Right ventricle myocardium inferior (tissue), 1 donor: ENCODE data around the gene LCNL1. TPM values are rescaled to one million over a fixed set of nuclear protein-coding genes. Genes with fewer than 3 reads are reported as not detected.
A peak's percentile ranks its signal among the peaks of the same experiment; 100 is the strongest.
"Not testable (repeated sequence)": the region's sequence is repeated elsewhere in the genome, so short reads cannot be mapped to it uniquely, and the experiment has no call there.

ENCODE experiments used
- ATAC-seq: fragments of 200-7000 bp; cut with Tn5 transposase; one replicate; pipeline ENCODE4 v1.9.1; 2020; ENCODE audit warnings: mild to moderate bottlenecking, moderate library complexity
- DNase-seq: peaks from one replicate; pipeline ENCODE4 v3.0.0; 2021; ENCODE audit errors: missing footprints
- intact Hi-C: fragments of 100-400 bp; cut with DNase I; formaldehyde crosslinking; loops from one replicate; pipeline ENCODE4 v1.11.0; 2022
- total RNA-seq: library from RNA; stranded (reverse); fragmentation: NEBNext Ultra II Directional; extraction: Animal tissue kit (Norgen Biotek cat#: 25700); gene quantifications from one replicate; pipeline ENCODE4 v1.2.1, GENCODE V29; 2021
- donor health status: DM: no; HTN: yes; CAD: no; lungs with severe emphysema.

Gene LCNL1
- total RNA-seq, 1 donor from 2014 or later: 8.6 TPM

GRCh38 chr9:137000177-137000930 lies 17.6 kb downstream of the LCNL1 start:
- ATAC-seq (no peak), DNase-seq (no peak)
- intact Hi-C loops: no loop called here

- intact Hi-C loops: no loop called here
- DNase-seq: no peak
- no peak for ATAC-seq
Observed at GRCh38 chr9:137001857-137002645, 19.3 kb downstream of the LCNL1 start.

GRCh38 chr9:137002646-137003041 lies 19.9 kb downstream of the LCNL1 start:
- intact Hi-C loops: no loop called here
- ATAC-seq: no peak
- no peak for DNase-seq

DNA sequence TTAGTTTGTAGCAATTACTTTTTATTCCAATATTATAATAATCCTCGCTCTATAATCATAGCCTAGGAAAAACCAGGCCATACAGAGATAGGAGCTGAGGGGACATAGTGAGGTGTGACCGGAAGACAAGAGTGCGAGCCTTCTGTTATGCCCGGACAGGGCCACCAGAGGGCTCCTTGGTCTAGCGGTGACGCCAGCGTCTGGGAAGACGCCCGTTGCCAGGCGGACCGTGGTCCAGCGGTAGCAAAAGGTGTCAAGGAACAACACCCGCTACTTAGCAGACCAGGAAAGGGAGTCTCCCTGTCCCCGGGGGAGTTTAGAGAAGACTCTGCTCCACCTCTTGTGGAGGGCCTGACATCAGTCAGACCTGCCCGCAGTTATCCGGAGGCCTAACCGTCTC lies 21.5 kb downstream of the LCNL1 start:
- intact Hi-C loops, DNase-seq, ATAC-seq: not testable (repeated sequence)

- DNase-seq (no peak), ATAC-seq (no peak)
- intact Hi-C loops: no loop called here
Observed at GRCh38 chr9:137006116-137007003, 23.6 kb downstream of the LCNL1 start.

GRCh38 chr9:137007108-137007815 lies 24.5 kb downstream of the LCNL1 start:
- intact Hi-C loops: no loop called here

DNA sequence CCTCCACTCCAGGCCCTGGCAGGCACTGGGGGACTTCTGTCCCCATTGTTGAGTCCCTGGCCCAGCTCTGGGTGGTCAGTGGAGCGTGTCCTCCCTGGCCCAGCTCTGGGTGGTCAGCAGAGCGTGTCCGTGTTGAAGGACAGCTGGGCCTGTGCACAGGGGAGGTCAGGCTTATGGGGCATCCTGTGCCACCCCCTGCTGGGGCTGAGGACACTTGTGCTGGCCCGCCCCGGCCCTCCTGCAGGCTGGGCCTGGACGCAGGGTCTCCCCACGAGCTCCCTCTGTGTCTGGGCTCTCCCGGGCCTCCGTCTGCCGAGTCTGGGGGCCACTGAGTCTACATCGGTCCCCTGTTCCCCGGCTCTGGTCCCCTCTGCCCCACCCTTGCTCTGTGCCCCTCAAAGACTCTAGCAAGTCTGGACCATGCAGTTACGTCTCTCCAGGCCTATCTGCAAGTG lies 25.1 kb downstream of the LCNL1 start:
- intact Hi-C loops: no loop called here
- no peak for ATAC-seq
- DNase-seq: no peak

More at GRCh38 chr9:137007108-137007815, 24.5 kb downstream of the LCNL1 start:
- DNase-seq (no peak), ATAC-seq (peak; percentile 21)

- DNase-seq: no peak
- intact Hi-C loops: no loop called here
- no peak for ATAC-seq
Observed at GRCh38 chr9:137008312-137008711, 25.5 kb downstream of the LCNL1 start.

DNA sequence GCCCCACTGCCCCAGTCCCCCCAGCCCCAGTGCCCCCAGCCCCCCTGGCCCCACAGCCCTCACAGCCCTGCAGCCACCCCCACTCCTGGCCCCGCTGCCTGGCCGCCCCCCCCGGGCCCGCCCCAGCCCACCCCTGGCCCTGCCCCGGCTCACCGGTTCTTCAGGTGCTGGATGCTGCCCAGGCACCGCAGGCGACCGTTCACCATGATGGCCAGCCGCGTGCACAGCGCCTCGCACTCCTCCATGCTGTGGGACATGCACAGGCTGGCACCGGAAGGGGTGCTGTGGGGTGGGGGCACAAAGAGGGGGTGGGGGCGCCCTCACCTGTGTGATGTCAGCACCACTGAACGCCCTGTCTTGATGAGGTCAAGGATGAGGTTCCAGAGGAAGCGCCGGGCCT lies 26.4 kb downstream of the LCNL1 start:
- no peak for DNase-seq
- intact Hi-C loops: no loop called here
- ATAC-seq: no peak

GRCh38 chr9:137009938-137010732 lies 27.3 kb downstream of the LCNL1 start:
- no peak for ATAC-seq

DNA sequence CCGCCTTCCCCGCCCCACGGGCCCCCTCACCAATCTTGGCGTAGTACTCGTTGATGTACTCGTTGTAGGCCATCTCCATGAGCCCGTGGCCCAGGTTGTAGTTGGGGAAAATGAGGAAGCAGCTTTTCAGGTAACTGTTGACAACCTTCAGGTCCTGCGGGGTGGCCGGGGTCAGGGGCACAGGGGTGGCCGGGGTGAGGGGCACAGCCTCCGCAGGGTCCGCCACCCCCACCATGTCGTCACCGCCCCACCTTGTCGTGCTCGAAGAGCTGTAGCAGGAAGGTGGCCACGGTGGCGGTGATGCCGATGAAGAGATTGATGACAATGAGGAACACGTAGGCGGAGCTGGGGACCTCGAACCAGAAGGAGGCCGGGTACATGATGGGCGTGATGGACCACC lies 28.4 kb downstream of the LCNL1 start:
- no peak for ATAC-seq
- intact Hi-C loops: no loop called here
- DNase-seq: no peak

More at GRCh38 chr9:137009938-137010732, 27.3 kb downstream of the LCNL1 start:
- no peak for DNase-seq
- intact Hi-C loops: no loop called here

DNA sequence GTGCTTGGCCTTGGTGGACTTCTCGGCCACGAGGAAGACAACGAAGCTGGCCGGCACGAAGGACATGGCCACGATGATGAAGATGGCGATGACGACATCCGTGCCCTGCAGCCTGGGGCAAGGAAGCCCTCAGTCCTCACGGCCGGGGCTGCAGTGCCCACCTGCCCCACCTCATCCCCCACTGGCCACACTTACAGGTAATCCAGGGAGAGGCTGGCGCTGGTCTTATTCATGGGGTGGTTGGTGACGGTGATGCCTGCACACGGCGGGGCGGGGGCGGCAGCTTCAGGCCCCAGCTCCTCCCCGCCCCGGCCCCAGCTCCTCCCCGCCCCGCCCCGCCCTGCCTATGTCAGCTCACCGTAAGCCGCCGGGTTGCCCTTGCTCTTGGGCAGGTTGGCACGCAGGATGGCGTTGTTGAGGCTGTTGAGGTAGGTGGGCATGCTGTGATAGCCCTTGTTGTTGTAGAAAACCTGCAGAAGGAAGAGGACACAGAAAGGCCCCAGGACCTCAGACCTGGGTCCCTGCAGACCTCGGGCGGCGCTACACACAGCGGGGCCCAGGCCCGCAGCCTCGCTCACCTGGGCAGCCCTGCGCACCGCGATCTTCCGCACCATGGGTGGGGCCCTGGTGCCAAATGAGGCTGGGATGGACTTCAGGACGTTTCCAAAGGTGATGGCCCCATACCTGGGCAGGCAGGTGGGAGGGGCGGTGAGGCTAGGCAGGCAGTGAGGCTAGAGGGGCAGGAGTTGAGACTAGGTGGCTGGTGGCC lies 29.3 kb downstream of the LCNL1 start:
- no peak for DNase-seq
- ATAC-seq: no peak
- intact Hi-C loops: no loop called here

DNA sequence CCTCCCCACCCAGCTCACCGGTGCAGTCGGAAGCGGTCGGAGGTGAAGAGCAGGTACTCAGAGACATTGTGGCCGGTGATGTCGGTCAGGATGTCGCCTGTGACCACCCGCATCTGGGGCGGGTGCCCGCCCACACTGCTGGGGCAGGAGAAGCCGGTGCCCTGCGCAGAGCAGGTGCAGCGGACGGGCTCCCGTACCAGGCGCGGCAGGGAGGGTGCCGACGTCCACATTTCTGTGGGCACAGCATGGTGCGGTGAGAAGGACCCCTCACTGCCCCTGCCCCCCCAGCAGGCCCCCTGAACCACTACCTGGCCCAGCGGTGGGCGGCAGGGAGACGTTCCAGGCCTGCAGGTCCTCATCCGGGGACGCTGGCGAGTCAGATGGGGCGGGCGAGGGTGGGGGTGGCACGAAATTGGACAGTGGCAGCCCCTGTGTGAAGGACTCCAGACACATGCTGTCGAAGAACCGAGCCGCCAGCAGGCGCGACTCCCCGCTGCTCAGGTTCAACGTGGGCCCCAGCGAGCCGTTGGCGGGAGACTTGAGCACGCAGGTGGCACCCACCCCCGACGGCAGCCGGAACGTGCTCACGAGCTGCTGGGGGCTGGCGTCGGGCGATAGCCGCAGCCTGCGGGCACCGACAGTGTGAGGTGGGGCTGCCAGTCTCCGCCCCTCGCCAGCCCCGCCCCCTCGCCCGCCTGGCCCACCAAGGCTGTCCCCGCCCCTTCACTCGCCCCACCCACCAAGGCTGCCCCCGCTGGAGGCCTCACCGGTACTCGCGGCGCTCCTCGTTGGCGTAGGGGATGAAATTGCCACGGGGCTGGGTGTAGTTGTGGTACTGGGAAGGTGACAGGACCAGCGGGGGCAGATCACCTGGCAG lies 30.1 kb downstream of the LCNL1 start:
- DNase-seq (no peak), ATAC-seq (no peak)
- intact Hi-C loops: no loop called here

DNA sequence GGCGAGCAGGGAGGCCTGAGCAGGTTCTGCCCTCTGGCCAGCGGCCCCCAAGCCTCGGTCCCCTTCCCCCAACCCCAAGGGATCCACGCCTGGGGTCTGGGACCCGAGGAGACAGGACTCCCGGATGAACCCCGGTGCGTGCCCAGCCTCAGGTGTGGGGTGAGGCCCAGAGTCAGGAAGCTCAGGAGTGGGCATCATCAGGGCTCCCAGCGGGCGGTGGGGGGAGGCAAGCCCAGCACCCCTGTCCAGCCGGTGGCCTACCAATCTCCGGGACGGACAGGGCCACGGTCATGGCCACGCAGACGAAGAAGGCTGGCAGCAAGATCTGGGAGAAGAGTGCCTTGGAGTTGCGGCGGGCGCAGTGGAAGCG lies 30.8 kb downstream of the LCNL1 start:
- DNase-seq: no peak
- intact Hi-C loops: no loop called here
- no peak for ATAC-seq

- intact Hi-C loops: no loop called here
- no peak for DNase-seq
- no peak for ATAC-seq
Observed at GRCh38 chr9:137014166-137014565, 31.4 kb downstream of the LCNL1 start.
